Measurements from ENCODE around the gene TWIST2. TPM values are rescaled to one million over a fixed set of nuclear protein-coding genes. Genes with fewer than 3 reads are reported as not detected.

Gene TWIST2
- total RNA-seq, 2 experiments from 2014 or later: not detected

- ATAC-seq (no peak), DNase-seq (no peak)
- ChIA-PET POLR2A (no interaction called here), CTCF (no interaction called here)
- H3K4me3 Mint-ChIP-seq: no peak overlapping the region
- no peak overlapping the region for H3K27ac Mint-ChIP-seq
- peaks cover 1% of the 10 kb centered on the region for H3K27me3 Mint-ChIP-seq
- no peaks in the 10 kb centered on the region for H3K36me3 Mint-ChIP-seq (ENCODE audit: low read depth)
- no peak for TF ChIP-seq CTCF (IDR thresholded peaks at IDR 0.05)
- H3K4me1 Mint-ChIP-seq (ENCODE audit: low read depth): no peaks in the 10 kb centered on the region
- intact Hi-C loops (cut with micrococcal nuclease): no loop called here
- no peaks in the 10 kb centered on the region for H3K9me3 Mint-ChIP-seq
Measured at GRCh38 chr2:238890131-238890530, 42.2 kb downstream of the TWIST2 start.

- intact Hi-C loops (cut with micrococcal nuclease): no loop called here
- Mint-ChIP-seq H3K27ac (no peak overlapping the region), H3K4me3 (no peak overlapping the region), H3K4me1 (ENCODE audit: low read depth) (no peaks in the 10 kb centered on the region), H3K9me3 (no peaks in the 10 kb centered on the region), H3K36me3 (ENCODE audit: low read depth) (no peaks in the 10 kb centered on the region), H3K27me3 (peaks cover 1% of the 10 kb centered on the region)
- CTCF ChIA-PET: no interaction called here
- POLR2A ChIA-PET: no interaction called here
- DNase-seq (no peak), ATAC-seq (no peak)
- TF ChIP-seq CTCF (IDR thresholded peaks at IDR 0.05): no peak
Measured at GRCh38 chr2:238890618-238891456, 43.0 kb downstream of the TWIST2 start.

GRCh38 chr2:238891457-238892203 is 43.7 kb downstream of the TWIST2 start:
- intact Hi-C loops (cut with micrococcal nuclease): no loop called here
- ChIA-PET CTCF (no interaction called here), POLR2A (no interaction called here)
- no peak for ATAC-seq
- H3K27me3 Mint-ChIP-seq: no peaks in the 10 kb centered on the region
- no peak overlapping the region for H3K27ac Mint-ChIP-seq
- TF ChIP-seq CTCF (IDR thresholded peaks at IDR 0.05): no peak
- H3K9me3 Mint-ChIP-seq: no peaks in the 10 kb centered on the region
- H3K4me3 Mint-ChIP-seq: no peak overlapping the region
- no peaks in the 10 kb centered on the region for H3K4me1 Mint-ChIP-seq (ENCODE audit: low read depth)
- no peak for DNase-seq
- H3K36me3 Mint-ChIP-seq (ENCODE audit: low read depth): no peaks in the 10 kb centered on the region

GRCh38 chr2:238892204-238892500 is 44.3 kb downstream of the TWIST2 start:
- H3K36me3 Mint-ChIP-seq (ENCODE audit: low read depth): no peaks in the 10 kb centered on the region

More at GRCh38 chr2:238892204-238892500, 44.3 kb downstream of the TWIST2 start:
- DNase-seq (no peak), ATAC-seq (no peak)
- no peak overlapping the region for H3K27ac Mint-ChIP-seq
- POLR2A ChIA-PET: no interaction called here
- CTCF ChIA-PET: no interaction called here
- TF ChIP-seq CTCF (IDR thresholded peaks at IDR 0.05): no peak
- H3K27me3 Mint-ChIP-seq: peaks cover 1% of the 10 kb centered on the region
- H3K9me3 Mint-ChIP-seq: no peaks in the 10 kb centered on the region
- intact Hi-C loops (cut with micrococcal nuclease): no loop called here
- H3K4me3 Mint-ChIP-seq: no peak overlapping the region
- H3K4me1 Mint-ChIP-seq (ENCODE audit: low read depth): no peaks in the 10 kb centered on the region

Measured in activated CD8-positive, alpha-beta T cell treated with anti-CD3 and anti-CD28 coated beads for 36 hours (primary cell).